ENCODE measurements around the gene ABHD12B.

Gene ABHD12B

GRCh38 chr14:50855558-50855957 is 16.3 kb upstream of the ABHD12B start:
- no peak overlapping the region for H3K4me3 ChIP-seq (replicated peaks in 1 of 2; ENCODE audit: low read depth in 2 of 2, low read length in 2 of 2)
- peak; percentile 20 to 48 for DNase-seq (ENCODE audit: low read depth in 2 of 2)
- peak; percentile 8 for TF ChIP-seq CTCF (IDR thresholded peaks at IDR 0.05; ENCODE audit: low read depth, low read length)

GRCh38 chr14:50856660-50857059 is 15.2 kb upstream of the ABHD12B start:
- no peak for TF ChIP-seq CTCF (IDR thresholded peaks at IDR 0.05; ENCODE audit: low read depth, low read length)
- DNase-seq (ENCODE audit: low read depth in 2 of 2): no peak
- no peak overlapping the region for H3K4me3 ChIP-seq (replicated peaks in 1 of 2; ENCODE audit: low read depth in 2 of 2, low read length in 2 of 2)

DNA sequence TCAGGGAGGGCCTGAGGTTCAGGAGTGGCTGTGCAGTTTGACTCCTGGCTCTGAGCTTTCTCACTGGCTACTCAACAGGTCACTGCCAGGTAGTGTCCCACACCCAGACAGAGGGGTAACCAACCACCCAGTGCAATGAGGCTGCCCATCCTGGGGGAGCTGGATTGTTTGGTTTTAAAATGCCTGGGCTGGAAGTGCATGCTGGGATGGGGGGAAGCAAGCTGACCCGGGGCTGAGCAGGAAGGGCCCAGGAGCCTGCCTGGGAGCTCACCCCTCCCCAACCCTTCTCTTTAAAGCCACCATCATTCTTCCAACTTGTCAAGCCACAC is 12.6 kb upstream of the ABHD12B start:
- no peak for TF ChIP-seq CTCF (IDR thresholded peaks at IDR 0.05; ENCODE audit: low read depth, low read length)
- H3K4me3 ChIP-seq (replicated peaks in 1 of 2; ENCODE audit: low read depth in 2 of 2, low read length in 2 of 2): peak overlapping the region; percentile 45 to 58
- no peak for DNase-seq (ENCODE audit: low read depth in 2 of 2)

- peak overlapping the region; percentile 45 to 58 for H3K4me3 ChIP-seq (replicated peaks in 1 of 2; ENCODE audit: low read depth in 2 of 2, low read length in 2 of 2)
- TF ChIP-seq CTCF (IDR thresholded peaks at IDR 0.05; ENCODE audit: low read depth, low read length): peak; percentile 68
- peak; percentile 87 to 88 for DNase-seq (ENCODE audit: low read depth in 2 of 2)
Measured at GRCh38 chr14:50860478-50861086, 11.3 kb upstream of the ABHD12B start.

DNA sequence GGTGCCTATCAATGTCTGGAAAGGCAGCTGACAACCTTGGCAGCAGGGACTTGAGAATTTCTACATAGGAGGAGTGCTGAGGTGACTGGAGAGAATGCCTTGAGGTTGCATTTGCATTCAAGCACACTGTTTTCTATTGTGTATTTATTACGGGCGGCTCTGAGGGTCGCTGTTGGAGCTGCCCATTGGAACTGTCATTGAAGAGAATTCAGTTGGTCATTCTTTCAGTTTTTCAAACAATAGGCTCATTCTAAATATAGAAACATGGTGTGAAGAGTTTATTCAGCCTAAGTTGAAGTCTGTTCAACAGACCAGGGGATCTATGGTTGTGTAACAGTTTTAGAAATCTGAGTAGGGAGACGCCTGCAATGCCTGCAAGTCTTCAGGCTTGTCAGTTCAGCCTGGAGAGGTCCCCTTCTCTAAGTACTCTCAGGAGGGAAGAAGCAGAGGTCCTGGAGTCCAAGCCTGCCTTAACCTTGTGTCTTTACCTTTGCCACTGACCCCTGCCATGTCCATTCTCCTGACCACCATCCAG is 9.8 kb upstream of the ABHD12B start:
- peak; percentile 21 to 73 for DNase-seq (ENCODE audit: low read depth in 2 of 2)
- no peak overlapping the region for H3K4me3 ChIP-seq (replicated peaks in 1 of 2; ENCODE audit: low read depth in 2 of 2, low read length in 2 of 2)
- no peak for TF ChIP-seq CTCF (IDR thresholded peaks at IDR 0.05; ENCODE audit: low read depth, low read length)

GRCh38 chr14:50864237-50864636 is 7.6 kb upstream of the ABHD12B start:
- DNase-seq (ENCODE audit: low read depth in 2 of 2): no peak
- TF ChIP-seq CTCF (IDR thresholded peaks at IDR 0.05; ENCODE audit: low read depth, low read length): no peak

DNA sequence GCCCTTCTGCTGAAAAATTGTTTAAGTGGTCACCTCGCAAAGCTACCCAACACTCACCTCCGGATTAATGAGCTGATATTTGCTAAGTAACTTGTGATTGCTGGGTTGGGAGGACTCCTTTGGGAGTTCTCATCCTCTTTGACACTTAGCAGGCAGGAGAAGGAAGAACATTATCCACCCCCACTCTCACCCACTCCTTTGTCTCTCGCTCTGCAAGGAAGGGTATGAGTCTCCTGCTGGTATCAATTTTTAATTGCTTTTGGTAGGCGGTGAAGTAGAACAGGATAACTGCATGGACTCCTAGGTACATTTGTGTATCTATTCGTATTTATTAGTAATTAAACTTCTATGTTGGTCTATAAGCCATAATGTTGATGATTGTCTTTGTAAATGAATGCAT is 6.9 kb upstream of the ABHD12B start:
- TF ChIP-seq CTCF (IDR thresholded peaks at IDR 0.05; ENCODE audit: low read depth, low read length): no peak
- no peak for DNase-seq (ENCODE audit: low read depth in 2 of 2)
- H3K4me3 ChIP-seq (replicated peaks in 1 of 2; ENCODE audit: low read depth in 2 of 2, low read length in 2 of 2): no peak overlapping the region

More at GRCh38 chr14:50864237-50864636, 7.6 kb upstream of the ABHD12B start:
- H3K4me3 ChIP-seq (replicated peaks in 1 of 2; ENCODE audit: low read depth in 2 of 2, low read length in 2 of 2): no peak overlapping the region
